ENCODE data around the gene LPIN1.

DNA sequence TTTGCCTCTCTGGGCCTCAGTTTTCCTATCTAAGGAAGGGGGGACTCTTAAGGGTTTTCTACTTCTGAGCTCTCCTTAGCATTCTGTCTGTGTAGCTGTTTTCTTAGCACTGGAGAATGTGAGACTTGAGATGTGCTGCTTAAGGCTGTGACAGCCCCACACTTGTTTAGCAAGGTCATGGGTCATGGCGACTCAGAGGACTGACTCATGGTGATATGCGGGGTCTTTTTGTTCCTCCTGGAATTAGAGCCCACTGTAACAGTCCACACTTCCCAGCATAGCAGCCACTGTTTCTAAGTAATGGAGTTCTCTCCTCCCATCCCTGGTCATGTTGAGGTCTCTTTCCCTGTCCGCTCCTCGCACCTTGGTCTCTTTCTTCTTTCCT lies 4.1 kb upstream of the LPIN1 start:
- TF ChIP-seq ZNF302 (CRISPR knock-in tag; IDR thresholded peaks at IDR 0.05) (no peak), POLR2A (IDR thresholded peaks at IDR 0.05; ENCODE audit: low read length) (no peak), MAX (IDR thresholded peaks at IDR 0.05) (no peak), EP300 (IDR thresholded peaks at IDR 0.05) (no peak), HEYL (CRISPR knock-in tag; IDR thresholded peaks at IDR 0.05) (no peak), JUNB (IDR thresholded peaks at IDR 0.05) (no peak), RAD21 (conservative IDR thresholded peaks at IDR 0.05 in 1 of 2, IDR thresholded peaks at IDR 0.05 in 1 of 2) (no peak), SMC3 (IDR thresholded peaks at IDR 0.05) (no peak), PHF8 (IDR thresholded peaks at IDR 0.05; ENCODE audit: borderline replicate concordance, low read depth) (no peak), HDAC2 (IDR thresholded peaks at IDR 0.05) (no peak), KDM5A (IDR thresholded peaks at IDR 0.05) (no peak)
- TF ChIP-seq, protein P1, sequence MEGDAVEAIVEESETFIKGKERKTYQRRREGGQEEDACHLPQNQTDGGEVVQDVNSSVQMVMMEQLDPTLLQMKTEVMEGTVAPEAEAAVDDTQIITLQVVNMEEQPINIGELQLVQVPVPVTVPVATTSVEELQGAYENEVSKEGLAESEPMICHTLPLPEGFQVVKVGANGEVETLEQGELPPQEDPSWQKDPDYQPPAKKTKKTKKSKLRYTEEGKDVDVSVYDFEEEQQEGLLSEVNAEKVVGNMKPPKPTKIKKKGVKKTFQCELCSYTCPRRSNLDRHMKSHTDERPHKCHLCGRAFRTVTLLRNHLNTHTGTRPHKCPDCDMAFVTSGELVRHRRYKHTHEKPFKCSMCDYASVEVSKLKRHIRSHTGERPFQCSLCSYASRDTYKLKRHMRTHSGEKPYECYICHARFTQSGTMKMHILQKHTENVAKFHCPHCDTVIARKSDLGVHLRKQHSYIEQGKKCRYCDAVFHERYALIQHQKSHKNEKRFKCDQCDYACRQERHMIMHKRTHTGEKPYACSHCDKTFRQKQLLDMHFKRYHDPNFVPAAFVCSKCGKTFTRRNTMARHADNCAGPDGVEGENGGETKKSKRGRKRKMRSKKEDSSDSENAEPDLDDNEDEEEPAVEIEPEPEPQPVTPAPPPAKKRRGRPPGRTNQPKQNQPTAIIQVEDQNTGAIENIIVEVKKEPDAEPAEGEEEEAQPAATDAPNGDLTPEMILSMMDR (IDR thresholded peaks at IDR 0.05), result no peak
- TF ChIP-seq, protein P2, sequence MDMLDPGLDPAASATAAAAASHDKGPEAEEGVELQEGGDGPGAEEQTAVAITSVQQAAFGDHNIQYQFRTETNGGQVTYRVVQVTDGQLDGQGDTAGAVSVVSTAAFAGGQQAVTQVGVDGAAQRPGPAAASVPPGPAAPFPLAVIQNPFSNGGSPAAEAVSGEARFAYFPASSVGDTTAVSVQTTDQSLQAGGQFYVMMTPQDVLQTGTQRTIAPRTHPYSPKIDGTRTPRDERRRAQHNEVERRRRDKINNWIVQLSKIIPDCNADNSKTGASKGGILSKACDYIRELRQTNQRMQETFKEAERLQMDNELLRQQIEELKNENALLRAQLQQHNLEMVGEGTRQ (IDR thresholded peaks at IDR 0.05), result no peak
- TF ChIP-seq, protein P3, sequence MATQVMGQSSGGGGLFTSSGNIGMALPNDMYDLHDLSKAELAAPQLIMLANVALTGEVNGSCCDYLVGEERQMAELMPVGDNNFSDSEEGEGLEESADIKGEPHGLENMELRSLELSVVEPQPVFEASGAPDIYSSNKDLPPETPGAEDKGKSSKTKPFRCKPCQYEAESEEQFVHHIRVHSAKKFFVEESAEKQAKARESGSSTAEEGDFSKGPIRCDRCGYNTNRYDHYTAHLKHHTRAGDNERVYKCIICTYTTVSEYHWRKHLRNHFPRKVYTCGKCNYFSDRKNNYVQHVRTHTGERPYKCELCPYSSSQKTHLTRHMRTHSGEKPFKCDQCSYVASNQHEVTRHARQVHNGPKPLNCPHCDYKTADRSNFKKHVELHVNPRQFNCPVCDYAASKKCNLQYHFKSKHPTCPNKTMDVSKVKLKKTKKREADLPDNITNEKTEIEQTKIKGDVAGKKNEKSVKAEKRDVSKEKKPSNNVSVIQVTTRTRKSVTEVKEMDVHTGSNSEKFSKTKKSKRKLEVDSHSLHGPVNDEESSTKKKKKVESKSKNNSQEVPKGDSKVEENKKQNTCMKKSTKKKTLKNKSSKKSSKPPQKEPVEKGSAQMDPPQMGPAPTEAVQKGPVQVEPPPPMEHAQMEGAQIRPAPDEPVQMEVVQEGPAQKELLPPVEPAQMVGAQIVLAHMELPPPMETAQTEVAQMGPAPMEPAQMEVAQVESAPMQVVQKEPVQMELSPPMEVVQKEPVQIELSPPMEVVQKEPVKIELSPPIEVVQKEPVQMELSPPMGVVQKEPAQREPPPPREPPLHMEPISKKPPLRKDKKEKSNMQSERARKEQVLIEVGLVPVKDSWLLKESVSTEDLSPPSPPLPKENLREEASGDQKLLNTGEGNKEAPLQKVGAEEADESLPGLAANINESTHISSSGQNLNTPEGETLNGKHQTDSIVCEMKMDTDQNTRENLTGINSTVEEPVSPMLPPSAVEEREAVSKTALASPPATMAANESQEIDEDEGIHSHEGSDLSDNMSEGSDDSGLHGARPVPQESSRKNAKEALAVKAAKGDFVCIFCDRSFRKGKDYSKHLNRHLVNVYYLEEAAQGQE (IDR thresholded peaks at IDR 0.05), result no peak

All from A549 (cell line).